HepG2 (cell line): ENCODE data around the gene LRRC4C. TPM values are rescaled to one million over a fixed set of nuclear protein-coding genes. Genes with fewer than 3 reads are reported as not detected.

Experiments used
- AFF4 ChIP-seq: sonication (generic); formaldehyde crosslinking; IDR thresholded peaks from 2 replicates; pipeline ENCODE4 v1.4.0; 2020; ENCODE audit warnings: missing genetic modification reagents
- IRF2 ChIP-seq: IDR thresholded peaks from 2 replicates; pipeline ENCODE4 v1.6.1; 2018; ENCODE audit warnings: missing genetic modification reagents, missing compliant biosample characterization
- PRDM10 ChIP-seq: sonication (generic); formaldehyde crosslinking; IDR thresholded peaks from 2 replicates; pipeline ENCODE4 v1.4.0; 2020; ENCODE audit warnings: low read depth, missing genetic modification reagents
- RERE ChIP-seq: IDR thresholded peaks from 2 replicates; pipeline ENCODE4 v1.6.1; 2016; ENCODE audit warnings: low read depth, missing genetic modification reagents, missing compliant biosample characterization
- ZNF24 ChIP-seq: fragments of 450-650 bp; IDR thresholded peaks from 2 replicates; pipeline ENCODE4 v1.6.1; 2017; ENCODE audit warnings: antibody characterized with exemption, mild to moderate bottlenecking
- ZNF407 ChIP-seq: sonication (generic); formaldehyde crosslinking; IDR thresholded peaks from one replicate; pipeline ENCODE4 v1.5.1; 2020; ENCODE audit warnings: mild to moderate bottlenecking, missing genetic modification reagents; ENCODE audit errors: not compliant biosample characterization
- polyA plus RNA-seq, 8 experiments: library from polyadenylated mRNA; depleted of rRNA in 3 of 8; stranded (reverse) in 7 of 8; unstranded in 1 of 8; fragments of >200 nt; fragmentation: Illumina TruSeq in 4 of 8; extraction: Trizol in 4 of 8; gene quantifications; 2 replicates each; pipeline versions ENCODE4 v1.2.1 to v1.2.3, GENCODE V29; 2011 to 2016; ENCODE audit warnings: low read depth in 4 of 8, missing spikeins in 1 of 8, mixed read lengths in 1 of 8; ENCODE audit not compliant: insufficient read depth in 1 of 8
- total RNA-seq, 5 experiments: library from RNA; depleted of rRNA; stranded (reverse); fragments of >200 nt; fragmentation: Illumina TruSeq; extraction: Trizol; gene quantifications; 2 replicates each; pipeline ENCODE4 v1.2.3, GENCODE V29; 2016; ENCODE audit warnings: low read depth in 1 of 5

The LRRC4C gene
- total and polyA plus RNA-seq, 2 of the 13 experiments (the other 11 are each of a cell fraction or from before 2014, with no cell fraction given) = not detected

GRCh38 chr11:41235668-41236067 is 223.8 kb downstream of the LRRC4C start (continued):
- TF ChIP-seq PRDM10 (CRISPR knock-in tag) = no peak
- no peak for TF ChIP-seq AFF4 (CRISPR knock-in tag)
- no peak for TF ChIP-seq IRF2 (CRISPR knock-in tag)
- no peak for TF ChIP-seq ZNF407 (CRISPR knock-in tag)
- no peak for TF ChIP-seq RERE (CRISPR knock-in tag)
- no peak for TF ChIP-seq ZNF24
